GM21723 (cell line): ENCODE results near the gene MAST4.

ENCODE experiments used
- ATAC-seq: cut with Tn5 transposase; IDR thresholded peaks from one replicate; pipeline ENCODE4 v1.9.1; 2021; ENCODE audit warnings: mild to moderate bottlenecking, moderate library complexity; ENCODE audit not compliant: unreplicated experiment

Gene MAST4

DNA sequence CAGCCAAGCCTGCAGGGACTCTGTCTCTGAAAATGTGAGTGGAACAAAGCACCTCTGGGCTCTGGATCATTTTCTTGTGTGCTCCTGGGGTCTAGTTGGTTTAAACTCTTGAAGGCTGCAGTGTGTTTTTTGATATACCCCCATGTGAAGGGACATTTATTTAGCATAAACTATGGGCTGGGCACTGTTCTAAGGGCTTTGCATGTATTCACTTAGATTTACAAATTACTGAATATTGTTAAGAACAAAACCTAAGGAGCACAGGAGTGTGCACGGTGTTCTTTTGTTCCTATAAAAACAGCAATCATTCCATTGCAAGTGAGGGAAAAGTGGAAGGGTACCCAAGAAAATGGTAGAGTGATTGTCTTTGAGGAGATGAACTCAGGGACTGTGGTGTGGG, 620.4 kb downstream of the MAST4 start:
- ATAC-seq, result no peak
